GM08714 (cell line): Measurements from ENCODE around the gene SAPCD2.

Experiments
- H3K4me3 ChIP-seq: fragments of 200-500 bp; sonication (Bioruptor generic); 2 replicates; pipeline ENCODE4 v1.5.1; 2014; ENCODE audit warnings: mild to moderate bottlenecking, low read length, inconsistent platforms
- ZNF274 ChIP-seq: IDR thresholded peaks from 2 replicates; pipeline ENCODE4 v1.6.1; 2012; ENCODE audit warnings: mild to moderate bottlenecking, low read depth, low read length

The SAPCD2 gene

DNA sequence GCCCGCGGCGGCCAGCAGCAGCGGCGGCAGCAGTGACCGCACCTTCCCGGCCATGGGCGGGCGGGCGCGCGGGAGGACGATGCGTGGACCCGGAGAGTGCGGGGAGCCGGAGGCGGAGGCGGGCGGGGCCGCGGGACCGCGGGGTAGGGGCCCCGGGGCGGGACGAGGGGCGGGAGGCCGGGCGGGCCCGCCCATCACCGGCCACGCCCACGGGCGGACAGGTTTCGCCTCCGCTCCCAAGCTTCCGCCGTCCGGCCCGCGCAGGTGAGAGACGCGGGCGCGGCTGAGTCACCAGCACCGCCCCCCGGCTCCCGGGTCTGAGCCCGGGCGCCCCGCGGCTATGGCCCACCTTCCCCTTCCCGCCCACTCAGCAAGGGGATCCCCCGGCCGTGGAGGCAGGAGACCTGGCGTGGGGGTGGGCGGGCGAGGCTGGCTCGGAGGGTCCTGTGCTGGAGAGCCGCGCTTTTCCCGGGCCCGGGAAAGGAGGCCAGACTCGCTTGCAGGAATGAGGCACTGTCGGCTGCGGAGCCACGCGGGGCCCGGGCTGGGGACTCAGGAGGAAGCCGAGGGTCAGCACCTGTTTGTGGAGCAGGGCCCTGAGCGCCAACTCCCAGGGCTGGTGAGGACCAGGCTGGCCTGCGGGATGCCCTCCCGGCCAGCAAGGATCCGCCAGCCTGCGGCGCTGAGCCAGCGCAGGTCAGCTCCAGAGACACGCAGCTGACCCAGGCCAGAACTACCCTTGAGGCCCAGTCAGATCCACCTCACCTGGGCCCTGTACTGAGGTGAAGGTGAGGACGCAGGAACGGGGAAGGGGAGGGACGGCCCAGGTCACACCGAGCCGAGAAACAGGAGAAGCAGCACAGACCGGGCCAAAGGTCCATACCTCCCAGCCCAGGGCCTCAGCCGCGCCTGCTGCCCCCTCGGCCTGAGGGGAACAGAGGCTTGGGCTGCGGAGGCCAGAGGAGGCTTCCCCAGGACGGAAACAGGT, 16.1 kb downstream of the SAPCD2 start, which contains the start of gene ENTPD2:
Gene ENTPD2 (minus strand): TSS at position 118 of the 988 bp plus-strand sequence. CDS start 64 bp downstream, at position 54.
- H3K4me3 ChIP-seq, result no peak within 1 kb of the TSS; the same call in 1 of the 2 replicates
- TF ChIP-seq ZNF274, result no peak

DNA sequence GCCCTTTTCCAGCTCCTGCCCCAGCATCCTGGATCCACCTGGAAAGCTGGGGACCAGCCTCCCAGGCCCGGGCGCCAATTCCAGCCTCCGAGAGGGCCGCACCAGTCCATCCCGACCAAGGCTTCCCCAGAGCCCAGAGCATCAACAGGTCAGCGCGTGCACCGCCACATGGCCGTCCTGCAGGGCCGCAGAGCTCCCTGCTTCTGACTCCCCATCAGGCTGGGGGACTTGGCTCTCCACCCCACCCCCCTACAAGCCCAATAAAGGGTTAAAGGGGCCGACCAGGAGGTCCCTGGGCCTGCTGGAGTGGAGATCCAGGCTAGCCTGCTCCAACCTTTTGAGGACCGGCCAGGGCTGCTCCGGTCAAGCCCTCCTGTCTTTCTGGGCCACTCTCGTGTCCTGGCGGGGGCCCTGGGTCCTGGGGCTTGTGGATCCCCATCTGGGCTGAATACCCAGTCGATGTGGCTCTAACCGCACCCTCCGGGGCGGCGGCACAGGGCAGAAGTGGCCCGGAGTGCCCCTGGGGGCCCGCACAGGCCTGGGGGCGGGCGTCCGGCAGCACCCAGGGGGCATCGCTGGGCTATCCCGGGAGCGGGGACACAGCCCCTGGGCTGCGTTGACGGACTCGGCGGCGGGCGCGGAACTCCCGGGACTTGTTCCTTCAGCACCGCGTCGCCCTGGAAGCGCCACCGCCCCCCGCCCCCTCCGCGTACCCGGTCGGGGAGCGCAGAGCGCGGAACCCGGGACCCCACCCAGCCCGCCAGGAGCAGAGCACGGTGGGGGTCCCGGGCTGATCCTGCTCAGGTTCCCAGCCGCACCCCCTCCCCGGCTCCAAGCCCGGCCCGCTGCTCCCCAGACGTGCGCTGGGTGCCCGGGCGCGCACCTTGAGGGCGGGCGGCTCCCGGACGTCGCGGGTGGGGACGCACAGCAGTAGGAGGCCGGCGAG, 17.1 kb downstream of the SAPCD2 start:
- no peak for TF ChIP-seq ZNF274
- H3K4me3 ChIP-seq, result no peak overlapping the region; the same call in 1 of the 2 replicates

DNA sequence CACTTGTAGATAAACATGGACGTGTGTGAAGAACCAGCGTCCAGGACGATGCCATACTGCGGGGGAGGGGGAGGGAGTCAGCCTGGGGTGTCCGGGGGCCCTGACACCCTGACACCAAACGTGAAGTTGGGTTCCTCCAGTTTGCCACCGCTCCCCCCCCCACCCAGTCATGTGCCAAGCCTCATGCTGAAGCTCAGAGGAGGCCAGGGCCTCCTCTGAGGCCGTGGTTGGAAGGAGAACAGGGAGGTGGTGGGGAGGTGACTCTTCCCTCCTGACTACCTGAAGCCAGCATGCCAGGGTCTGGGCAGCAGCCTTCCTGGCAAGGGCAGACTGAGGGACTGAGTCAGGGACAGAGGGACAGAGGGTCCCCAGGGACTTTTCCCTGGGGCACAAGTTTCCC, 18.1 kb downstream of the SAPCD2 start:
- no peak for TF ChIP-seq ZNF274
- H3K4me3 ChIP-seq, result no peak overlapping the region

DNA sequence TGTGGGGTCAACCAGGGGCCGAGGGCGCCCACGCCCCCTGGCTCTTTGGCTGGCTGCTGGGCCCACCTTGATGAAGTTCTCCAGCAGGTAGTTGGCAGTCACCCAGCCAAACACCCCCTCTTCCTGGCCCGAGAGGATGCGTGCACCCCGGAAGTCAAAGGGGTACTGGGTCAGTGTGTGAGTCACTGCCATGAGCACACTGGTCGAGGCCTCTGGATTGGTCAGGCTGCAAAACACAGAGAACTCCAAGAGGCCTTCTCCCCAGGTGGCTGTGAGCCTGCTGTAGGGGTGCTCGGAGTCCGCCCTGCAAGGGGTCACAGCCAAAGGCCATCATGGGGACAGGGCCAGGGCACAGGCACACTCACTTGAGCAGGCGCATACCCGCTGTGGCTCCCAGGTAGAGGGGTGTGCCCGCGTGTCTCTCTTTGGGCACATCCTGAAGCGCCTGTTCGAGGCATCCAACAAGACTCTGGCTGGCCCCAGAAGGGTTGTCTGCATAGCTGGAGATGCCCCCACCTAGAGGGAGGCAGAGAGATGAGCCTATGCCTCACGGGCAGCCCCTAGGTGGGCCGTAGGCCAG, 19.1 kb downstream of the SAPCD2 start:
- H3K4me3 ChIP-seq, result no peak overlapping the region
- TF ChIP-seq ZNF274, result no peak

DNA sequence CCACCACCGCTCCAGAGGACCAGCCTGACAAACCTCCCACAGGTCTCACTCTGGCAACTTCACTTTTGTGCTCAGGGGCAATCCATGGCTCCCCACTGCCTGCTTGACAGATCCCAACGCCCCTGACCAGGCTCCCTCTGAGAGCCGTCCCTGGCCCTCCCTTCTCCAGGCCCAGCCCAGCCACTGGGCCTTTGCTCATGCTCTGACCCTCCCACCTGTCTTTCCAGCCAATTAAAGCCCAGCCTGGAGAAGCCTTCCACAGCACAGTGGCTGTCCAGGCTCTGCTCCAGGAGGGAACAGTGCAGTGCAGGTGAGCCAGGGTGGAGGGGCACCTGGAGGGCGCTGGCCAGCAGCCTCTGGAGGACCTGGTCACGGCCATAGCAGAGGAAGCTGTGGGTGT, 19.8 kb downstream of the SAPCD2 start:
- TF ChIP-seq ZNF274, result no peak
- no peak overlapping the region for H3K4me3 ChIP-seq

DNA sequence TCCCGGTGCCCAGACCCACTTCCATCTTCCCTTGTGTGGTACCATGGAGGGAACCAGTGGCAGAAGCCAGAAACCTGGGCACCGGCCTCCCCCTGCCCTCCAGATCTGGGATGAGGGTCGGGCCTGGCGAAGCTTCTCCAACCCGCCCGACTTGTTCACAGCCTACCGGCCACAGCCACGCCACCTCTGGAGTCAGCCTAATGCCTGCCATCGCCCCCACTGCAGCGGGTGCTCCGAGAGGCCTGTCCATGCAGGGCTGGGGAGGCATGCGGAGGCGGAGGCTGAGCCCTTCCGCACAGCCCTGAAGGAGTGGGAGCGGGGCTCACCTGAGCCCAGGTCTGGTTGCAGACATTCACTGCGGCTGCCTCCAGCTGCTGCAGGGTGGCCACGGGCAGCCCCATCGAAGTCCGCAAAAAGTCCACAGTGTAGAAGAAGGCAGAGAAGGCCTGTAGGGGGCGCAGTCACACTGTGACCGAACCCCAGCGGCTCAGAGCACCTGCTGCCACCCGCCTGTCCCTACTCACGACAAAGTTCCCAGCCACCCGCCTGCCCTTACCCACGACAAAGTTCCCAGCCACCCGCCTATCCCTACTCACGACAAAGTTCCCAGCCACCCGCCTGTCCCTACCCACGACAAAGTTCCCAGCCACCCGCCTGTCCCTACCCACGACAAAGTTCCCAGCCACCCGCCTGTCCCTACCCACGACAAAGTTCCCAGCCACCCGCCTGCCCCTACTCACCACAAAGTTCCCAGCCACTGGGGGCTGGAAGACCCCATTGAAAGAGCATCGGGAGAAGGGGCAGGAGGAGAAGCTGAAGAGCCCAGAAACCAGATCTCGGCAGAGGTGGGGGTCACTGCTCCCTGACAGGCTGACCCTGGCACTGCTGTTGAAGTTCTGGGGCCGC, 20.6 kb downstream of the SAPCD2 start:
- no peak overlapping the region for H3K4me3 ChIP-seq
- no peak for TF ChIP-seq ZNF274

DNA sequence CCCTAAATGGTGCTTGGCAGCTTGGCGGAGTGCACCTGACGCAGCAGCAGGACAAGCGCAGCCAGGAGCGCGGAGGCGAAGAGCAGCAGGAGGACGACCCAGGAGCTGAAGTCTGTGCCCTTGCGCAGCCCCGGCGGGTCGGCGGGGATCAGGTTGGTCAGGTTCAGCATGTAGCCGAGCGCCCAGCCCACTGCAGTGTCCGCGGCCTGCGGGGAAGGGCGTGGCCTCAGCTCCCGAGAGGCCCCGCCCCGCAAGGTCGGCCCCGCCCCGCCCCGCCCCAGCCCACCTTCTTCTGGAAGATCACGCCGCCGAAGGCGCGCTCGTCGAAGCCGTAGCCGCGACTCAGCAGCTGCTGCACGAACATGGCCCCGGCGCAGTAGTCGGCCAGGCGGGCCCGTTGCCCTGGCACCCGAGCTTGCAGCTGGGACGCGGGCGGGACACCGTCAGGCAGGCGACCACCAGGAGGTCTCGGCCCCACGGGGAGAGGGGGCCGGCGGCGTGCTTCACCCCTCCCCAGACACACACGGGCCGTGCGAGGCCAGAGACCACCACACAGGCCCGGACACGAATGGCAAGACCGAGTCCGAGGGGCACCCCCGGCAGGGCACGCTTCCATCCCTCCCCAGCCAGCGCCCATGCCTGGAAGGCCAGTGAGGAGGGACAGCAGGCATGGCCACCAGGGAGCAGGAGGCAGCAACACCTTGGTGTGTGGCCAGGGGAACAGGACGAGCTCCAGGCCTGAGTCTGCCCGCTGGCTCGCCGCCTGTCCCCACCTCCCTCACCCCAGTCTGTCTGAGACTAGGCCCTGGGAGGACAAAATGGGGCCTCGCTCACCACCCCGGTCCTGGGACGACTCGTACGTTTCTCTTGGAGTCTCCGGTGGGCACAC, 21.5 kb downstream of the SAPCD2 start:
- H3K4me3 ChIP-seq, result no peak overlapping the region
- no peak for TF ChIP-seq ZNF274

DNA sequence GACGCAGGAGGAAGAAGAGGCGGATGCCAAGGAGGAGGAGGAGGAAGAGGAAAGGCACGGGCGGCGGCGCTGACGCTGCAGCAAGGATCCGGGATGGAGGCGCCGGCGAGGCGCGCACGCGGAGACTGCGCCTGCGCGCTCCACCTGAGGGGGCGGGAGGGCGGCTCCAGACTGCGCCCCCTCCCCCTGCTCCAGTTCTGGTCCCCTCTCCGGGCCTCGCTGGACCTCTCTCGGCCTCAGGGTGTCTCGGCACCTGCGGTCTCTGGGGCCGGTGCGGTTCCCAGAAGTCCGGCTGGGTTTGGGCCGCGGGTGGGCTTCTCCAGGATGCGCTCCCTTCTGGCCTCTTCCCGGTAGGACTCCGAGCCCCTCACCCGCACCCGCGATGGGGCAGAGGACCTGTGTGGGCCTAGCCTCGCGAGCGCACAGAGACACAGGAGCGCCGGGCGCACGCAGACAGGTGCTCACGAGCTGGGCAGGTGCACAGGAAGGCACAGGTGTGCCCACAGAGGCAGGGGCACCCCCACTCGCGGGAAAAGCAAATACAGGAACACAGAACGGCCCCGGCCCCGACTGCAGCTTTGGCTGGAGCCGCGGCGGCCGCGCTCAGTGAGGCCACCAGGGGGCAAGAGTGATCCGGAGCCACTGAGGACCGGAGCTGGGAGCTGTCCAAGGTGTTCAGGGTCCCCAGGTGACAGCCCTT, 24.1 kb downstream of the SAPCD2 start, which contains the start of gene NPDC1:
Gene NPDC1 (minus strand): TSS at position 90 of the 700 bp plus-strand sequence. CDS start 188 bp downstream, outside the sequence.
- no peak for TF ChIP-seq ZNF274
- H3K4me3 ChIP-seq, result no peak within 1 kb of the TSS

DNA sequence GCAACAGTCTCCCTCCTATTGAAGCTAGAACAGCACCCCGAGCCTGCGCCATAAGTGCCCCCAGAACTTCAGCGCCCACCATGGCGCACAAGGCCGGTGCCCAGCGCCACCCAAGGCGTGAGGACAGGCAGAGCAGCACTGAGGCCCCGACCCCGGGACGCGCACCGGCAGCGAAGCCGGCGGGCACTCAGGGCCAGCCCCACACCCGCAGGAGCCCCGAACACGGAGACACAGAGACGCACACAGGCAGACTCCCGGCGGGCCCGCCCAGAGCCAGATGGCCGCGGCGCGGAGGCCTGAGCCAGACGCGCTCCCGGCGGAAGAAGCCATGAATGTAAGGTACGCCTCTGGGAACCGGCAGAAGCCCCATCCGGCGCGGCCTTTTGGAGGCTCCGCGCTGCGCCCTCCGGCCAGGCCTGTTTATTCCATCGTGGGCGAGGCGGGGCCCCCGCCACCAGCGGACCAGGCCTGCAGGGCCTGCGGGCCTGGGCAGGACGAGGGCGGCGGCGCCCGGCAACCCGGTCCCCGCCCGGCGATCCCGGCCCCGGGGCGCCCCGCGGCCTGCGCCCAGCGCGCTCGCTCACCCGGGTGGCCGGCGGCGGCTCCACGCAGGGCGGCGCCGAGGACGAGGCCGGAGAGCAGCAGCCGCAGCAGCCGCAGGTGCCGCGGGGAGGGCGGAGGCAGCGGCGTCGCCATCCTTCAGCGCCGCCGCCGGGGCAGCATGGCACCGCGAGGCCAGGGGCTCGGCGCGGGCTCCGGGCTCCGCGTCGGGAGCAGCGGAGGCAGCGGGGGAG, 24.9 kb downstream of the SAPCD2 start:
- no peak overlapping the region for H3K4me3 ChIP-seq
- no peak for TF ChIP-seq ZNF274

DNA sequence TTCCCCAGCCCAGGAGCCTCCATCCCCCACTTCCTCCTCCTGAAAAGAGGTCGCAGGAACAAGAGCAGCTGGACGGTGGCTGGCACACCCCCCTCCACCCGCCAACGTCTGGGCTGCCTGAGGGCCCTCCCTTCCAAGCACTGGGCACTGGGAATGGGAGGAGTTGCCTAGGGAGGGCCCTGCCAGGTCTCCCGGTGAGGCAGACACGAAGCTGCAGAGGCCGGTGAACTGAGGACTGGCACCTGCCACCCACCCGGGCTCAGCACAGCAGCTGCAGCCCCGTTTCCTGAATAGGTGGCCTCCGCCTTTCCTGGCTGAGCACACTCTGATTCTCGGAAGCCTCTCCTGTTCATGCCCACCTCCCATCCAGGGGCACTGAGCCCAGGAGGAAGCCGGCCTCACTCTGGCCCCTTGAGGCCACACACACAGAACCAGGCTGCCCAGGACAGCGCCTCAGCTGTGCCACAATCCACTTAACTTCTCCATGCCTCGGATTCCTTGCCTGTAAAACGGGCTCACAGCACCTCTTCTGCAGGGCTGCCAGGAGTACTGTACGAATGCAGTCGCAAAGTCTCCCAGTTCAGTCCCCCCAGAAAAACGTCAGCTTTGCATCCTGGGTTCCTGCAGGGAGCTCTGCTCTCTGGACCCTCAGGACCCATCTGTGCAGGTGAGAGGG, 25.7 kb downstream of the SAPCD2 start:
- no peak for TF ChIP-seq ZNF274
- no peak overlapping the region for H3K4me3 ChIP-seq
